ENCODE measurements around the gene KRT16. TPM values are rescaled to one million over a fixed set of nuclear protein-coding genes. Genes with fewer than 3 reads are reported as not detected.
A peak's percentile ranks its signal among the peaks of the same experiment; 100 is the strongest.
"Not testable (repeated sequence)": the region's sequence is repeated elsewhere in the genome, so short reads cannot be mapped to it uniquely, and the experiment has no call there.

Gene KRT16
- total RNA-seq, 1 experiment from 2014 or later = not detected

DNA sequence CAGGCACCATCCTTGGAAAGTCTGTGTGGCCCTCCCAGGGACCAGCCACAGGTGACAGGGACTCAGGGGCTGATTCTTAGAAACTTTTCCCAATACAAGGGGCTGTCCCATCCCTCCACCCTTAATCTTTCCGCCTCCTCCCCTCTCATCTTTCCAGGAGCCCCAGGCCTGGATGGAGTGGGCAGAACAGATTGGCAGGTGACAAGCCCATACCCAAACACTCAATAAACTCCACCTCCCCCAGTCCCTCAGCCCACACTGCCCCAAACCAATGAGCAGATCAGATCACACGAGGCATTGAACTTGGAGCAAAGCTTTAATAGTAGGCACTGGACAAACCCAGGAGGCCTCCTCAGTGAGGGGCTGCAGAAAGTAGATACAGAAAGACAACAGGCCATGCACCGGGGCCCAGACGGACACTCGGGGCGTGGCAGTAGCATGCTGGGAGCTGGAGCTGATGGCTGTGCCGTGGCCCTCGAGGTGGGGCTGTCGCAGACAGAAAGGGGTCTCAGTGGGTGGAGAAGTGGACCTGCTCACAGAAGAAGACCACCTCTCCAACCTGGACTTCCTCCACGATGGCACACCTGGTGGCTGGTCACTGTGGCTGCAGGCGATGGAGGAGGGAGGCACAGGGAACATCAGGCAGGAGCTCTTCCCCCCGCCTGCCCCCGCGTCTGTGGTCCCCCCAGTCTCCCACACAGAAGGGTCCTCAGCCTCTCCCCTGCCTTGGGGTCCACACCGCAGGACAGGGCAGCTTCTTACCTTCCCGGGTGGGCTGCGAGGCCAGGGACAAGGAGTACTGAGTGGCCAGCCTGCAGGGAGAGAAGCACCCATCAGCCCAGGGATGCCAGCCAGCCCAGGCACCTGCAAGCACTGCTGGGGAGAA is 13.7 kb upstream of the KRT16 start:
- H3K27me3 ChIP-seq (ENCODE audit: control insufficient read depth, insufficient read depth, low read length); H3K36me3 ChIP-seq (replicated peaks; ENCODE audit: control insufficient read depth, insufficient read depth, low read length); H3K4me3 ChIP-seq (ENCODE audit: insufficient read depth, low read depth, low read length); DNase-seq: not testable (repeated sequence)

DNA sequence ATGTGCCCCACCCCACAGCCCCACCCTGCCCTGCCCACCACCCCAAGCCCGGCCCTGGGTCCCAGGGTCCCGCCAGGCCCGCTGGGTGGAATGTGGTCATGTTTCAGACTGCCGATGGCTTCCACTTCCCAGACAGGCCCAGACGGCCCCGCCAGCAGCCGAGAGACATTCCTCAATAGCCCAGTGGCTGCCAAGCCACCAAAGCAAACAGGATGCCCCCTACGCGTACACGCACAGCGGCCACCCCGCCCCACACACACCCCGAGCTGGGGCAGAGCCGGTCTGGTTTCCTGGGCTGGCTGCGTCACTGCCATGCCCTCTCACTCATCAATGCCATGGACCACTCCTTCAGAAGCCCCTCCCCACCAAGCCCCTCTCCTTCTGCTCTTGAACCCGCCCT is 13.0 kb upstream of the KRT16 start:
- no peaks in the 10 kb centered on the region for H3K36me3 ChIP-seq (replicated peaks; ENCODE audit: control insufficient read depth, insufficient read depth, low read length)
- no peak overlapping the region for H3K4me3 ChIP-seq (ENCODE audit: insufficient read depth, low read depth, low read length)
- DNase-seq = peak; percentile 37
- no peaks in the 10 kb centered on the region for H3K27me3 ChIP-seq (ENCODE audit: control insufficient read depth, insufficient read depth, low read length)

DNA sequence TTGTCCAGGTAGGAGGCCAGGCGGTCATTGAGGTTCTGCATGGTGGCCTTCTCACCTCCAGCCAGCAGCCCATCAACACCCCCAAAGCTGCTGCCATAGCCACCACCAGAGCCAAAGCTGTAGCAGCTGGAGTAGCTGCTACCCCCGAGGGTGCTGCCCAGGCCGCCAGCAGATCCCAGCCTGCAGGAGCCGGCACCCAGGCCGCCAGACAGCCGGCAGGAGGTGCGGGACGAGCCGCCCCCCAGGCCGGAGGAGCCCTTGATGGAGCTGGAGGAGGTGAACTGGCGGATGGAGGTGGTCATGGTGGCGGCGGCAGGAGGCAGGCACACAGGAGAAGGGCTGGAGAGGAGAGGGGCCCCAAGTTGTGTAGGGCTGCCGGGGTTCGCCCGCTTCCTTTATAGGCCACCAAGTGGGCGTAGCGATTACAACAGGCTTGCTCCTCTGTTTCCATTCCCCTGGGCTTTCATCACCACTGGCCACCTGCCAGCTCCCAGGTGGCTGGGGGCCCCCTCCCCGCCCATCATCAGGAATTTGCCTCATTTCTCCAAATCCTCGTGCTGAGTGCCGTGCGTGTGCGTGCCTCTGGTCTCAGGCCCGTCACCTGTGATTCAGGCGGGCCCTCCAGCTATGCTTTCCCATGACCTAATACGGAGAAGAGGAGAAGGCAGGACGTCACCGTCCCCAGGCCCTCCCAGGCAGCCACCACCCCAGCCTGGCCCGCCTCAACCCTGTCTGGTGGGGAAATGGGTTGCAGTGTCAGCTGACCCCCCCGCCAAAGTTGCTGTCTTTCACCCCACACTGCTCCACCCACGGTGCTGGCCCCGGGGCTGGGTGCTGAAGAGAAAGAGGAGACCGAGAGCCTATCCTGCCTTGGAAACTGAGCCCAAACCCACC is 11.9 kb upstream of the KRT16 start, which contains the start of gene KRT17:
Gene KRT17 (minus strand): TSS at position 368 of the 894 bp plus-strand sequence. CDS start 66 bp downstream, at position 302.
- Histone ChIP-seq H3K36me3 (replicated peaks; ENCODE audit: control insufficient read depth, insufficient read depth, low read length) (no peaks in the 10 kb centered on the region), H3K4me3 (ENCODE audit: insufficient read depth, low read depth, low read length) (no peak within 1 kb of the TSS), H3K27me3 (ENCODE audit: control insufficient read depth, insufficient read depth, low read length) (no peaks in the 10 kb centered on the region)
- DNase-seq = peak; percentile 84

DNA sequence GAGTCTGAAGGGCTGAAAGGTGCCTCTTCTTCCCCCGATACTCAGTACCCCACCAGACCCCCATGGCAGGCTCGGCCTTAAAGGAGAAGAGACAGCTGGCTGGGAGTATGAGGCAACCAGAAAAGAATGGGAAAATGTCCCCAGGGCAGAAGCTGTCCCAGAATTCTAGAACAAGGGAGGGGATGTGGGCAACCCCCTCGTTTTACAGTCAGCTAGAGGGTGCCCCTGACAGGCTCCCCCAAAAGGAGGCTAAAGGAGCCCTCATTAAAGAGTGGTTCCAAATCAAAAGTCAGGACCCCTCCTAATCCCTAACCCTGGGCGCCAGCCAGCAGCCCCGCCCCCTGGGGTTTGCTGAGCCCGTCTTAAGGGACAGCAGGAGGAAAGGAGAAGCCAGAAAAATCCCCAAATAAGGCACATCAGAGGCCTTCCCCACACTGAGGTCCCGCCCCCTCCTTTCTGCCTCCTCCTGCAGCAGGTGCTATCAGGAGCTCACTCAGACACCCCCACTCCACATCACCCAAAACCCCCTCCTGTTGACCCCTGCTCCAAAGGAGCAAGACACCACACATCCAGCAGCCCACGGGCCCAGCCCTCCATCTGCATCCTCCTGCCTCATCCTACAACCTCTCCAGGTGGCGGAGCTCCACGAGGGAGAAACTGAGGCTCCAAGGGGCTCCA is 10.8 kb upstream of the KRT16 start:
- H3K27me3 ChIP-seq (ENCODE audit: control insufficient read depth, insufficient read depth, low read length); H3K4me3 ChIP-seq (ENCODE audit: insufficient read depth, low read depth, low read length); H3K36me3 ChIP-seq (replicated peaks; ENCODE audit: control insufficient read depth, insufficient read depth, low read length): not testable (repeated sequence)
- DNase-seq = peak; percentile 60

DNA sequence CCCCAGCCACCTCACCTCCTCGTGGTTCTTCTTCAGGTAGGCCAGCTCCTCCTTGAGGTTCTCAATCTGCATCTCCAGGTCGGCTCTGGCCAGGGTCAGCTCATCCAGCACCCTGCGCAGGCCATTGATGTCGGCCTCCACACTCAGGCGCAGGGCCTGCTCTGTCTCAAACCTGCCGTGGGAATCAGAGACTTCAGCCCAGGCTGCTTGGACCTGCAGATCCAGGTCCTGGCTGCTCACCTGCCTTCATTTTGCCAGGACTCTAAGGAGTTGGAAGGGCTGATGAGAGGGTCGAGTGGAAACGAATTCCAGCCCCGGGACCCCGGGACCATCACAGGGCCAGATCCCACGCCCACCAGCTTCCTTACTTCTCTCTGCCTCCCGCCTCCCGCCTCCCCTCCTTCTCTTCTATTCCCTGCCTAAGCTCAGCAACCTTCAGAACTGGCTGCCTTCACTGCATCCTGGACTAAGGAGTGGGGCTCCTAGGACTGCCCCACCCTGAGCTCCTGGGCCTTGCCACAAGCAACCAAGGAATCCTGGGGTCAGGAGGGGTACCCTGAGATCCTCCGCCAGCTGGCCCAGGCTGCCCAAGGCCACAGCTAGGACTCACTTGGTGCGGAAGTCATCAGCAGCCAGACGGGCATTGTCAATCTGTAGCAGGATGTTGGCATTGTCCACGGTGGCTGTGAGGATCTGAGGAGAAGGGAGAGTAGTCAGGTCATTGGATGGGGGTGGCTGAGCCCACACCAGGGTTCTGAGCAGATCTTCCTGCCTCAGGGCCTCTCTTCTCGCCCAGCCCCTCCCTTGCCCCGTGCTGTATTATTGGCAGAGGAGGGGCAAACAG is 10.0 kb upstream of the KRT16 start:
- not testable (repeated sequence) for DNase-seq; H3K4me3 ChIP-seq (ENCODE audit: insufficient read depth, low read depth, low read length); H3K27me3 ChIP-seq (ENCODE audit: control insufficient read depth, insufficient read depth, low read length); H3K36me3 ChIP-seq (replicated peaks; ENCODE audit: control insufficient read depth, insufficient read depth, low read length)

DNA sequence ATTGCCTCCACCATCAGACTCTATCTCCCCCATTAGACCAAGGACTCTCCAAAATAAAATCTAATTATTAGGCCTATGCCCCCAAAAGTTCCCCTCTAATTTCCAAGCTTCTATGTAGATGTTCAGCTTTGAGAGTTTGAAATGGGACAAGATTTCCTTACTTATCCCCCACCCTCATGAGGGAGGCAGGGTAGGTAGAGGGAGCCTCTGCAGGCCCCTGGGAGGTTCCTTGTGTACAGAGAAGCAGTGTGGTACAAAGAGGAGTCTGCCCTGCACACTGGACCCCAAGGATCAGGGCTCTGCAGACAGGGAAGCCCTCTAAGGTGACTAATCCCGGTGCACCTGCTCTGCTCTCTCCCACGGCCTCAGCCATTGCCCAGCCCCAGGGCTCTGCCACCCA is 9.3 kb upstream of the KRT16 start:
- Histone ChIP-seq H3K36me3 (replicated peaks; ENCODE audit: control insufficient read depth, insufficient read depth, low read length) (no peaks in the 10 kb centered on the region), H3K27me3 (ENCODE audit: control insufficient read depth, insufficient read depth, low read length) (no peaks in the 10 kb centered on the region), H3K4me3 (ENCODE audit: insufficient read depth, low read depth, low read length) (no peak overlapping the region)
- DNase-seq = no peak

DNA sequence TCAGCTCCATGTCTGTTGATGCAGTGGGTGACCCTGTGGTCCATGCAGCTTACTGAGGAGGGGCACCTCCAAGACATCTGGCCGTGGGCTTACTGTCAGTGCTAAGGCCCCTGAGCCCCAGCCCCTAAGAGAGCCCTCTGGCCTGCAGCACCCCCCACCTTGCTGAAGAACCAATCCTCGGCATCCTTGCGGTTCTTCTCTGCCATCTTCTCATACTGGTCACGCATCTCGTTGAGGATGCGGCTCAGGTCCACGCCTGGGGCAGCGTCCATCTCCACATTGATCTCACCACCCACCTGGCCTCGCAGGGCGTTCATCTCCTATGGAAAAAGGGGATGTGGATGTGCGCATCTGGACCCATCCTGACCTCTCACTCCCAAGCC is 8.9 kb upstream of the KRT16 start:
- H3K27me3 ChIP-seq (ENCODE audit: control insufficient read depth, insufficient read depth, low read length); H3K36me3 ChIP-seq (replicated peaks; ENCODE audit: control insufficient read depth, insufficient read depth, low read length); H3K4me3 ChIP-seq (ENCODE audit: insufficient read depth, low read depth, low read length); DNase-seq: not testable (repeated sequence)

DNA sequence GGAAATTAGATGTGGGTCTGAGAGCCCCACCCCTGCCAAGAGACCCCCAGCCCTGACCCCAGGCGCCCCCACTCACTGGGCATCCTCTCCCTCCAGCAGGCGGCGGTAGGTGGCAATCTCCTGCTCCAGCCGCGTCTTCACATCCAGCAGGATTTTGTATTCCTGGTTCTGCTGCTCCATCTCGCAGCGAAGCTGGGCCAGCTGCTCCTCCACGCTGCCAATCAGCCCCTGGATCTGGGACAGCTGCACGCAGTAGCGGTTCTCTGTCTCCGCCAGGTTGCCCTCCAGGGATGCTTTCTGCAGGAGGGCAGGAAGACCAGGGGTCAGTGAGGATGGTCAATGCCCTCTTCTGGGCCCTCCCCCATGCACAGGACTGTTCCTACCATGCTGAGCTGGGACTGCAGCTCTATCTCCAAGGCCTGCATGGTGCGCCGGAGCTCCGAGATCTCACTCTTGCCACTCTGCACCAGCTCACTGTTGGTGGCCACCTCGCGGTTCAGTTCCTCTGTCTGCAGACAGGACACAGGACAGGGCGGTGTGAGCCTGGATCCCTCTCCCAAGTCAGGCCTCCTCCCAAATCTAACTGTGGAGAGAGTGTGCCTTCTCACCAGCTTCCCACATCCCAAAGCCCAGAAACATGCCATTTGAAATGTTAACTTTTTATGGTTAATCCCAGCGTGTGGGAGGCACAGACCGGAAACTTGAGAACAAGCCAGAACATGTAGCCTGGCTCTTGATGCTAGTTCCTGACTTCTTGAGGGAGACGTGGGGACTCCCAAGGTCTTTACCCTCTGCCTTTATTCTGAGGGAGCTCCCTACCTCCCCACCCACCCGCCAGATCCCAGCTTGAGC is 8.2 kb upstream of the KRT16 start:
- peak; percentile 52 for DNase-seq
- no peak overlapping the region for H3K4me3 ChIP-seq (ENCODE audit: insufficient read depth, low read depth, low read length)

DNA sequence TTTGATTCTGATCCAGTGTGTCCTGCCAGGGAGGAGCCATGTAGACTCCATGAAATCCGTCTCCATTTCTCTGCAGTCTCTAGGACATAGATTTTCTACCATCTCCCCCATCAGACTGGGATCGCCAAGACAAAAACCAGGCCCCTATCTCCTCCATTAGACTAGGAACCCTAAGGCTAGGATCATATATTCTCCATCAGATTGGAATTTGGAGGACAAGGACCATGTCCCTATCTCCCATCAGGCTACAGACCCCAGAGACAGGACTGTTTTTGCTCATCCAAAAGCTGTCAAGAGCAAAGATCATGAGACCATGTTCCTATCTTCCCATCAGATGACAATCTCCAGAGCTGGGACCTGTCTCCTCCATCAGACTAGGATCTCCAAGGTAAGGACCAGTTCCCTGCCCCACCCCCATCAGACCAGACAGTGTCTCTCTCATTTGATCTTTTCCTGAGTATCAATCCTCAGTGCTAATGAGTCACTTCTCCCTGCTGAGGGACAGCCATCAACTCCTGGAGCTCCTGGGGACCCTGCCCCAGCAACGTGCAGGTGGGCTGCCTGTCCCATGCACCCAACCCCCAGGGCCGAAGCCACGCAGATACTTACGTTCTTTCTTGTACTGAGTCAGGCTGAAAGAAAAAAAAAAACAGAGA is 7.5 kb upstream of the KRT16 start:
- H3K36me3 ChIP-seq (replicated peaks; ENCODE audit: control insufficient read depth, insufficient read depth, low read length); H3K27me3 ChIP-seq (ENCODE audit: control insufficient read depth, insufficient read depth, low read length); H3K4me3 ChIP-seq (ENCODE audit: insufficient read depth, low read depth, low read length); DNase-seq: not testable (repeated sequence)

More for the DNA sequence above, 8.2 kb upstream of the KRT16 start:
- Histone ChIP-seq H3K36me3 (replicated peaks; ENCODE audit: control insufficient read depth, insufficient read depth, low read length) (no peaks in the 10 kb centered on the region), H3K27me3 (ENCODE audit: control insufficient read depth, insufficient read depth, low read length) (no peaks in the 10 kb centered on the region)

DNA sequence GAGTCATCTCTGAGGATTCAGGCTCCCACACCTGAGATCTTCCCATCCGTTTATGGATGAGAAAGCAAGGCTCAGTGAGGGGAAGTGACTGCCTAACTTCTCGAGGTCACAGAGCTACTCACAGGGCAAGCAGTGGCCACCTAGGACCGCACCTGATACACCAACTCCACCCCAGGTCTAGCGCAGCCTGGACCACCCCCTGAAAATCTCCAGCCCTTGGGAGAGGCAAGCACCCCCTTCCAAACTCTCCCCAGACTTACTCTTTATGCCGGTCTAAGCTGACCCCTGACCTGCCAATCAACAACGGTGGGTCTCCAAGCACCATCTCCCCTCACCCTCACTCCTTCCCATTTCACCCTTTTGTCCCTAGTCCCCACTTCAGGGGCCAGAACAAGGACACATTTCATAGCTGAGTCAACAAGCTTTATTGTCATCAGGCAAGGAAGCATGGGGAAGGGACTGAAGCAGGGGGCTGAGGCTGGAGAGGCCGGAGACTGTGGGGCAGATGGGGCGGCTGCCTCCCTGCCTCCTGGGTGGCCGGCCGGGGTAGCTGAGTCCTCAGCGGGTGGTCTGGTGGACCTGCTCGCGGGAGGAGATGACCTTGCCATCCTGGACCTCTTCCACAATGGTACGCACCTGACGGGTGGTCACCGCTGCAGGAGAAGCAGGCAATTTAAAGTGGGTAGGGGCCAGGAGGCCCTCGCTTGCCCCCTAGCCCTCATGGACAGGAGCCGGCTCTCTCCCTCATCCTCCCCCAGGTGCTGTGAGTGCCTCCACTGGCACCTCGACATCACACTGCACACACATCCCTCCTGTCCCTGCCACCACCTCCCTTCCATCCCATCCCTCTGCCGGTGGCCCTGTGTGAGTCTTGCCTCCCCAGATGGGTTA is 6.7 kb upstream of the KRT16 start:
- Histone ChIP-seq H3K4me3 (ENCODE audit: insufficient read depth, low read depth, low read length) (no peak overlapping the region), H3K36me3 (replicated peaks; ENCODE audit: control insufficient read depth, insufficient read depth, low read length) (no peaks in the 10 kb centered on the region), H3K27me3 (ENCODE audit: control insufficient read depth, insufficient read depth, low read length) (no peaks in the 10 kb centered on the region)
- DNase-seq = no peak

DNA sequence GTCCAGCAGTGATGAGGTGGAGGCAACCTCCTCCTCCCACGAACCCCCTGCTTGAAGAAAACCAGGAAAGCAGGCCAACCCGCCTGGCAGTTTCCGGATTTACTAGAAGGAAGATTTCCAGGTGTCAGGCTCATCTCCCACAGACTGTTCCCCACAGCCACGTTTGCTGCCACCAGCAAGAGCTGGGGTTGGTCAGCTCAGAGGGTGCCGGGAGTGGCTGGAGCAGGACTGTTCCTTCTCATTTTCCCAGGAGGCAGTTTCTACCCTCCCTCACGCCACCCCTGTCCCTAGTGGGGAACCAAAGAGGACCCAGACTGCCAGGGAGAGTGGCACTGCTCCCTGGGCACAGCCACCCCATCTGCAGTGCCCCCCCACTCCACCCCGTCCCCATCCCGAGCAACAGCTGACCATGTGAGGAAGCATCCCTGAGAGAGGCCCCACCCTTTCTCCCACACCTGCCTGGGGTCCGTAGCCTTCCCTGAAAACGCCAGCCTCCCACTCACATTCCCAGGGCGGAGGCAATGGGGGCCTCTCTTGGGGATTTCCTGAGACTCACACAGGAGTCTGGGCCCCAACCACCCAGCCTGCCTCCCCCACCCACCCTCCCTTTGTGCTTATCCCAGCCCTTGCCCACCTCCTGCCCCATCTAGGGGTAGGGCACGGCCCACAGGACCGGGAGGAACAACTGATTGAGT is 5.9 kb upstream of the KRT16 start:
- peak; percentile 44 for DNase-seq
- no peaks in the 10 kb centered on the region for H3K36me3 ChIP-seq (replicated peaks; ENCODE audit: control insufficient read depth, insufficient read depth, low read length)
- H3K4me3 ChIP-seq (ENCODE audit: insufficient read depth, low read depth, low read length) = no peak overlapping the region
- H3K27me3 ChIP-seq (ENCODE audit: control insufficient read depth, insufficient read depth, low read length) = no peaks in the 10 kb centered on the region

Measured in H7 (cell line).